ENCODE measurements around the gene FUZ.

FUZ gene

GRCh38 chr19:49837425-49837824, 24.3 kb upstream of the FUZ start:
- no peak for TF ChIP-seq CREB1 (IDR thresholded peaks at IDR 0.05; ENCODE audit: low read depth)
- TF ChIP-seq ZBTB7A (IDR thresholded peaks at IDR 0.05; ENCODE audit: low read depth), result no peak
- TF ChIP-seq EP300 (IDR thresholded peaks at IDR 0.05; ENCODE audit: borderline replicate concordance), result no peak

GRCh38 chr19:49837009-49837310, 23.9 kb upstream of the FUZ start:
- TF ChIP-seq TCF12 (IDR thresholded peaks at IDR 0.05; ENCODE audit: low read depth), result no peak
- TF ChIP-seq YY1 (IDR thresholded peaks at IDR 0.05; ENCODE audit: low read depth), result no peak
- no peak for TF ChIP-seq NFIC (IDR thresholded peaks at IDR 0.05)
- no peak for TF ChIP-seq EGR1 (IDR thresholded peaks at IDR 0.05)
- no peak for TF ChIP-seq TAF1 (IDR thresholded peaks at IDR 0.05; ENCODE audit: low read depth)
- TF ChIP-seq TEAD4 (IDR thresholded peaks at IDR 0.05), result no peak

GRCh38 chr19:49836176-49837008, 23.3 kb upstream of the FUZ start:
- no peak for TF ChIP-seq TAF1 (IDR thresholded peaks at IDR 0.05; ENCODE audit: low read depth)
- TF ChIP-seq CREB1 (IDR thresholded peaks at IDR 0.05; ENCODE audit: low read depth), result no peak
- no peak for TF ChIP-seq YY1 (IDR thresholded peaks at IDR 0.05; ENCODE audit: low read depth)
- no peak for TF ChIP-seq NFIC (IDR thresholded peaks at IDR 0.05)
- TF ChIP-seq REST (IDR thresholded peaks at IDR 0.05; ENCODE audit: low read depth), result no peak
- TF ChIP-seq FOXM1 (IDR thresholded peaks at IDR 0.05; ENCODE audit: borderline replicate concordance, low read depth), result no peak
- TF ChIP-seq EP300 (IDR thresholded peaks at IDR 0.05; ENCODE audit: borderline replicate concordance), result no peak
- no peak for TF ChIP-seq TEAD4 (IDR thresholded peaks at IDR 0.05)

- no peak for TF ChIP-seq USF1 (IDR thresholded peaks at IDR 0.05)
- no peak for TF ChIP-seq YY1 (IDR thresholded peaks at IDR 0.05; ENCODE audit: low read depth)
- no peak for TF ChIP-seq RAD21 (IDR thresholded peaks at IDR 0.05; ENCODE audit: low read depth)
- no peak for TF ChIP-seq CEBPB (IDR thresholded peaks at IDR 0.05)
- no peak for TF ChIP-seq FOXM1 (IDR thresholded peaks at IDR 0.05; ENCODE audit: borderline replicate concordance, low read depth)
- TF ChIP-seq TEAD4 (IDR thresholded peaks at IDR 0.05), result no peak
- no peak for TF ChIP-seq TAF1 (IDR thresholded peaks at IDR 0.05; ENCODE audit: low read depth)
- no peak for TF ChIP-seq REST (IDR thresholded peaks at IDR 0.05; ENCODE audit: low read depth)
- no peak for TF ChIP-seq CREB1 (IDR thresholded peaks at IDR 0.05; ENCODE audit: low read depth)
- TF ChIP-seq NFIC (IDR thresholded peaks at IDR 0.05), result no peak
- no peak for TF ChIP-seq MAX (IDR thresholded peaks at IDR 0.05)
- no peak for TF ChIP-seq ZBTB7A (IDR thresholded peaks at IDR 0.05; ENCODE audit: low read depth)
- TF ChIP-seq TCF12 (IDR thresholded peaks at IDR 0.05; ENCODE audit: low read depth), result no peak
- no peak for TF ChIP-seq EP300 (IDR thresholded peaks at IDR 0.05; ENCODE audit: borderline replicate concordance)
- no peak for TF ChIP-seq EGR1 (IDR thresholded peaks at IDR 0.05)
These were observed 22.5 kb upstream of the FUZ start for GRCh38 chr19:49835562-49835961.

GRCh38 chr19:49833599-49833998, 20.5 kb upstream of the FUZ start:
- TF ChIP-seq EP300 (IDR thresholded peaks at IDR 0.05; ENCODE audit: borderline replicate concordance) (no peak), TCF12 (IDR thresholded peaks at IDR 0.05; ENCODE audit: low read depth) (no peak), NFIC (IDR thresholded peaks at IDR 0.05) (no peak), REST (IDR thresholded peaks at IDR 0.05; ENCODE audit: low read depth) (no peak), TAF1 (IDR thresholded peaks at IDR 0.05; ENCODE audit: low read depth) (no peak), CREB1 (IDR thresholded peaks at IDR 0.05; ENCODE audit: low read depth) (no peak), YY1 (IDR thresholded peaks at IDR 0.05; ENCODE audit: low read depth) (no peak), USF1 (IDR thresholded peaks at IDR 0.05) (no peak), ZBTB7A (IDR thresholded peaks at IDR 0.05; ENCODE audit: low read depth) (no peak), FOXM1 (IDR thresholded peaks at IDR 0.05; ENCODE audit: borderline replicate concordance, low read depth) (no peak), CEBPB (IDR thresholded peaks at IDR 0.05) (no peak), RAD21 (IDR thresholded peaks at IDR 0.05; ENCODE audit: low read depth) (no peak), EGR1 (IDR thresholded peaks at IDR 0.05) (no peak), MAX (IDR thresholded peaks at IDR 0.05) (no peak), TEAD4 (IDR thresholded peaks at IDR 0.05) (no peak)
